Right ventricle myocardium inferior (tissue), 1 donor: ENCODE measurements around the gene AP3B1. TPM values are rescaled to one million over a fixed set of nuclear protein-coding genes. Genes with fewer than 3 reads are reported as not detected.
"Not testable (repeated sequence)": the region's sequence is repeated elsewhere in the genome, so short reads cannot be mapped to it uniquely, and the experiment has no call there.

Experiments used
- ATAC-seq: fragments of 200-7000 bp; cut with Tn5 transposase; one replicate; pipeline ENCODE4 v1.9.1; 2020; ENCODE audit warnings: mild to moderate bottlenecking, moderate library complexity
- DNase-seq: peaks from one replicate; pipeline ENCODE4 v3.0.0; 2021; ENCODE audit errors: missing footprints
- intact Hi-C: fragments of 100-400 bp; cut with DNase I; formaldehyde crosslinking; loops from one replicate; pipeline ENCODE4 v1.11.0; 2022
- total RNA-seq: library from RNA; stranded (reverse); fragmentation: NEBNext Ultra II Directional; extraction: Animal tissue kit (Norgen Biotek cat#: 25700); gene quantifications from one replicate; pipeline ENCODE4 v1.2.1, GENCODE V29; 2021
- donor health status: DM: no; HTN: yes; CAD: no; lungs with severe emphysema.

The AP3B1 gene
- total RNA-seq, 1 donor from 2014 or later = 21.3 TPM

GRCh38 chr5:78050888-78051287, 243.6 kb downstream of the AP3B1 start:
- DNase-seq = no peak
- ATAC-seq = no peak
- intact Hi-C loops = no loop called here

- ATAC-seq, DNase-seq, intact Hi-C loops: not testable (repeated sequence)
Observed at GRCh38 chr5:78046823-78047222, 247.7 kb downstream of the AP3B1 start.

GRCh38 chr5:78046006-78046405, 248.5 kb downstream of the AP3B1 start:
- intact Hi-C loops = no loop called here
- DNase-seq (no peak), ATAC-seq (no peak)

- intact Hi-C loops = no loop called here
- DNase-seq = no peak
- no peak for ATAC-seq
Observed at GRCh38 chr5:78041805-78042204, 252.7 kb downstream of the AP3B1 start.

GRCh38 chr5:78025540-78025939, 269.0 kb downstream of the AP3B1 start:
- no peak for DNase-seq
- no peak for ATAC-seq
- intact Hi-C loops = no loop called here

GRCh38 chr5:78019744-78020143, 274.8 kb downstream of the AP3B1 start:
- intact Hi-C loops = no loop called here
- DNase-seq (no peak), ATAC-seq (no peak)

GRCh38 chr5:78016863-78017529, 277.5 kb downstream of the AP3B1 start:
- ATAC-seq = no peak
- no peak for DNase-seq
- intact Hi-C loops = no loop called here

GRCh38 chr5:78009937-78010527, 284.5 kb downstream of the AP3B1 start:
- no peak for DNase-seq
- peak; percentile 37 for ATAC-seq
- intact Hi-C loops = loop anchor here (2.0 to 5.0 kb wide), 2 partner anchors 363 to 449 kb away; no protein-coding TSS in a partner anchor

- DNase-seq (no peak), ATAC-seq (no peak)
- intact Hi-C loops = loop anchor here (2.0 to 5.0 kb wide), 2 partner anchors 361 to 448 kb away; no protein-coding TSS in a partner anchor
Observed at GRCh38 chr5:78008356-78008967, 286.0 kb downstream of the AP3B1 start.

GRCh38 chr5:78007233-78007632, 287.3 kb downstream of the AP3B1 start:
- no peak for ATAC-seq
- intact Hi-C loops = loop anchor here (5.0 kb wide), 1 partner anchor 360 kb away; no protein-coding TSS in a partner anchor

GRCh38 chr5:78006449-78006848, 288.0 kb downstream of the AP3B1 start:
- DNase-seq (no peak), ATAC-seq (no peak)
- intact Hi-C loops = loop anchor here (5.0 kb wide), 1 partner anchor 359 kb away; no protein-coding TSS in a partner anchor

More at GRCh38 chr5:78007233-78007632, 287.3 kb downstream of the AP3B1 start:
- DNase-seq = no peak

GRCh38 chr5:78005021-78005785, 289.3 kb downstream of the AP3B1 start:
- DNase-seq = no peak
- ATAC-seq = no peak
- intact Hi-C loops = loop anchor here (5.0 kb wide), 1 partner anchor 358 kb away; no protein-coding TSS in a partner anchor

- intact Hi-C loops = loop anchor here (5.0 kb wide), 1 partner anchor 152 kb away; no protein-coding TSS in a partner anchor
- no peak for DNase-seq
- no peak for ATAC-seq
Observed at GRCh38 chr5:78004559-78004958, 289.9 kb downstream of the AP3B1 start.

GRCh38 chr5:78003919-78004318, 290.6 kb downstream of the AP3B1 start:
- ATAC-seq (no peak), DNase-seq (no peak)
- intact Hi-C loops = loop anchor here (5.0 kb wide), 1 partner anchor 152 kb away; no protein-coding TSS in a partner anchor

- intact Hi-C loops = loop anchor here (5.0 kb wide), 1 partner anchor 151 kb away; no protein-coding TSS in a partner anchor
- ATAC-seq = no peak
- DNase-seq = no peak
Observed at GRCh38 chr5:78003450-78003849, 291.0 kb downstream of the AP3B1 start.

- intact Hi-C loops = loop anchor here (5.0 kb wide), 1 partner anchor 150 kb away; no protein-coding TSS in a partner anchor
- DNase-seq (no peak), ATAC-seq (peak; percentile 68)
Observed at GRCh38 chr5:78002690-78003089, 291.8 kb downstream of the AP3B1 start.

GRCh38 chr5:78001197-78001596, 293.3 kb downstream of the AP3B1 start:
- no peak for DNase-seq
- intact Hi-C loops = loop anchor here (5.0 kb wide), 1 partner anchor 149 kb away; no protein-coding TSS in a partner anchor
- no peak for ATAC-seq

- no peak for DNase-seq
- no peak for ATAC-seq
- intact Hi-C loops = loop anchor here (5.0 kb wide), 1 partner anchor 148 kb away; no protein-coding TSS in a partner anchor
Observed at GRCh38 chr5:78000191-78000590, 294.3 kb downstream of the AP3B1 start.

- DNase-seq (peak; percentile 70), ATAC-seq (no peak)
- intact Hi-C loops = no loop called here
Observed at GRCh38 chr5:77999399-77999798, 295.1 kb downstream of the AP3B1 start.
